Measurements from ENCODE around the gene ATP5MC3.
A peak's percentile ranks its signal among the peaks of the same experiment; 100 is the strongest.

Gene ATP5MC3

GRCh38 chr2:175167792-175168563 is 13.5 kb downstream of the ATP5MC3 start, which contains the start of gene ATF2:
Gene ATF2, minus strand, starts transcription at chr2:175168203. Its CDS starts 31,760 bp downstream, at chr2:175136443.
- peak; percentile 99 for DNase-seq

DNA sequence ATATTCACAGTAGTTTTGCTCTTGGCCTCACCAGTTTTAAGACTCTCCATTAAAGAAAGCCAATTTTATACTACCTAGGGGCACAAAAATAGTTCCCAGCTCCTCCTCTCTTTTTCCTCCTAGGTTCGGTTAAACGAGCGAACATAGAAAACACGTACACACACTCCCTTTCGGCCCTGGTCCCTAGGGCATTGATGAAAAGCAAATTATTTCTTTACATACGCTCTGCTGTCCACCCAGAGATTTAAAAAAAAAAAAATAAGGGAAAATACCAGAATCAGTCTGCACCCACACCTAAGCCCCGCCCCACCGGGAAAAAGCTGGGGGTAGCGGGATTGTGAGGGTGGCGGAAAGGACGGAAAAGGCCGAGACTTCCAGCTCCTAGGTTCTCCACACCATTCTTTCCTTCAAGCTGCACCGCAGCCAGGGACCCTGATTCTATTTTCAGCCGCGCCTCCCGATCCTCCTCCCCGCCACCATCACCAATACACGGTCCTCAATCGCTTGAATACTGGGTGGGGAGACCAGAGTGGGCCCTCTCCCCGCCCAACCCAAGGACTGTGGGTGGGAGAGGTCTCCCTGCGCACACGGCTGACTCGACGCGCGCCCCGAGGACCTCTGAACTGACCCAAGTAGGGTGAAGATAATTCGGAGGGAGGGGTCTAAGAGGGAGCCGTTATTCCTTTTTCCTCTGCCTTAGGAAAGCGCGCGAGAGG is 14.3 kb downstream of the ATP5MC3 start:
- DNase-seq, result no peak

DNA sequence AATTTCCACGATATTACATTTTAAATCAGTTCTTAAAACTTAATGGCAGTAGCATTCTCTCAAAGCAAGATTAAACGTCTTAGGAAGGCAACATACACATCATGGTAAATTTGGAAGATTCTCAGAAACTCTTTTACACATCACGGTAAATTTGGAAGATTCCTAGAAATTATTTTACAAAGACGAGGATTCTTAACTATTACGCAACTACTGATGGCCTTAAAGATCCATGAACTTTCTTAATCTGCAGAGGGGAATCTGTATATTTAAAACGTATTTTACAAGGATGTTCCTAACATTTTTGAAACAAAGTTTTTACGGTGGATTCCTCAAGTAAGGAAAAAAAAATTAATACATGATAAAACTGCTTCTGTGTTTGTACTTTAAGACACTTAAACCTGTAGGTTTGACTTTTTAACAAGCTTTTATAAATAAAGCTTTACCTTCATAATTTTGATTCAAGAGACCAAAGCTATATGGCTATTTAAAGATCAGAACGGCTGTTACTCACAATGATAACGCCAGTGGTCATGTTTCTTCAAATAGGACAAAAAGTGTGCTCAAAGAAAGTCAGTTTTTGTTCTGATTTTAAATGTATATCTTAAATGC is 15.2 kb downstream of the ATP5MC3 start:
- DNase-seq, result no peak

GRCh38 chr2:175164235-175164634 is 17.3 kb downstream of the ATP5MC3 start:
- no peak for DNase-seq

- no peak for DNase-seq
Measured at GRCh38 chr2:175158894-175159293, 22.6 kb downstream of the ATP5MC3 start.

- no peak for DNase-seq
Measured at GRCh38 chr2:175156534-175156933, 25.0 kb downstream of the ATP5MC3 start.

GRCh38 chr2:175154661-175155082 is 26.8 kb downstream of the ATP5MC3 start:
- DNase-seq, result no peak

- no peak for DNase-seq
Measured at GRCh38 chr2:175152242-175152641, 29.3 kb downstream of the ATP5MC3 start.

DNA sequence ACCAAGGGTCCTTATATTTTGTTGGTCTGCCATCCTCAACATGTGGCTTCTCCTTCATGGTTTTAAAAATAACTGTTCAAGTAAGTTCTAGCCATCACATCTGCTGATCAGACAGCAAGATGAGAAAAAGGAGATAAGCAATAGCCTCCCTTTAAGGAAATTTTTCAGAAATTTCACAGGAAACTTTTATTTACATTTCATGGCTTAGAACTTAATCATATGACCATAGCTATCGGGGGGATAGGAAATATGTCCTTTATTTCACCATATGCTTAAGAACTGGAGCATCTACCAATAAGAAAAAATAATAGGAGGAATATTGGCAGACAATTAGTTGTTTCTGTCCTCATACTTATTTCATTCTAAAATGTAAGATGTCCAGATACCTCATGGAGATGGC is 29.7 kb downstream of the ATP5MC3 start:
- no peak for DNase-seq

GRCh38 chr2:175147186-175147585 is 34.3 kb downstream of the ATP5MC3 start:
- no peak for DNase-seq

DNA sequence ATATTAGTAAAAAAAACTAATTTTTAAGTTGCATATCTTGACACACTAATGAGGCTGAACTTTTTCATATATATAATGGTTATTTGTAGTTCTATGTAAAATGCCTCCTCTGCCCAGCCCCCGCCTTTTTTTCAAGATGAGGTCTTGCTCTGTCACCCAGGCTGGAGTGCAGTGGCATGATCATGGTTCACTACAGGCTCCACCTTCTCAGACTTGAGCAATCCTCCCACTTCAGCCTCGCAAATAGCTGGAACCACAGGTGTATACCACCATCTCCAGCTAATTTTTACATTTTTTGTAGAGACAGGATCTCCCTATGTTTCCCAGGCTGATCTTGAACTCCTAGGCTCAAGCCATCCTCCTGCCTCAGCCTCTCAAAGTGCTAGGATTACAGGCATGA is 37.8 kb downstream of the ATP5MC3 start:
- DNase-seq, result no peak

DNA sequence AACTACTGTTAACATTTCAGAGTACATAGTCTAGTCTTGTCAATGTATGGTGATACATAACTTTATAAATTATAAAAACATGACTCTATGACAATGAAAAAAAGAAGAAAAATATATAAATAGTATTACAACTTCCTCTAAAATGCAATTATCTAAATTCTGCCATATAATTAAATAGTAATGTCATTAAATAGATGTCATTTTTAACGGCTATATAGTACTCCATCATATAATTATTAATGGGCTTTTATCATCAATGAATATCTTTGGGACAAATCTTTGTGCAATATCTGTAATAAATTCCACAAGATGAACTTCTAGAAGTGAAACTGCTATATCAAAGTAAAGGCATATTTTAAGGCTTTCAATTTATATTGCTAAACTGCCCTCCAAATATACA is 38.3 kb downstream of the ATP5MC3 start:
- no peak for DNase-seq

GRCh38 chr2:175140332-175140731 is 41.2 kb downstream of the ATP5MC3 start:
- no peak for DNase-seq

GRCh38 chr2:175137793-175138192 is 43.7 kb downstream of the ATP5MC3 start:
- DNase-seq, result no peak

DNA sequence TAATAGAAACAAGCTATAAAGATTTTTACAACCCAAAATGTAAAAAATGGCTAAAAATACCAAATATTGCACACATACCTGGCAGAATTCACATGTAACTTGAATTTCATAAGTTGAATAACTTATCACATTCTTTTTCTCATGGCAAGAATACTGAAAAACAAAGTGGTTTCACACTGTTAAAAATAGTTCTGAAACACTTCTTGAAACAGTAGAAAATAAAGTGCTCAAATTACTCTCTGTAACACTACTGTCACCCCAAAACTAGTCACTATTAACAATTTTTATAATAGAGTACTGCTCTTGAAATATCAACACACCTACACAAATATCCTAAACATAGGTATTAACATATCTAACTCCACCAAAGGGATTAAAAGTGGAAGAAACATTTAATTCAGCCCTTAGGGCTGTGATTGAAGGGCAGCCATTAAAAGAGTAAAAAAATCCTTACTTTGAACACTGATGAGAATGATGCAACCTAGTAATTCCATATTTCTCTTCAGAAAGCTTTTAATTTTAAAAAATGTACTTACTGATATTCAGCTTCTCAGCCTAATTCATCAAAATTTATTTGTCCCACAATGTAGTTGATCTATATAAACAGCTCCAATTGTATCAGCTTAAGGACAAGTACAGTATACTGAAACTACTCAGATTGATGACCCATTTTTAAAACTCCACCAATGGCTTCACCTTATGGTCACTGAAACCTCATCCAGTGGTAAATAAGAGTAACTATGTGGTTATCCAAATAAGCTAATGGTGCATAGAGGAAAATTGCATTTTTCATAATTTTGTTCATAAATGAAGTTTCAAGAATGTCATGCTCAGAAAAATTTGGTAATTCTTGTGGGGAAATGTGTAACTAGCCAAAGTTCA is 44.9 kb downstream of the ATP5MC3 start:
- DNase-seq, result no peak

GRCh38 chr2:175135862-175136261 is 45.6 kb downstream of the ATP5MC3 start:
- DNase-seq, result no peak

GRCh38 chr2:175135177-175135576 is 46.3 kb downstream of the ATP5MC3 start:
- DNase-seq, result no peak

DNA sequence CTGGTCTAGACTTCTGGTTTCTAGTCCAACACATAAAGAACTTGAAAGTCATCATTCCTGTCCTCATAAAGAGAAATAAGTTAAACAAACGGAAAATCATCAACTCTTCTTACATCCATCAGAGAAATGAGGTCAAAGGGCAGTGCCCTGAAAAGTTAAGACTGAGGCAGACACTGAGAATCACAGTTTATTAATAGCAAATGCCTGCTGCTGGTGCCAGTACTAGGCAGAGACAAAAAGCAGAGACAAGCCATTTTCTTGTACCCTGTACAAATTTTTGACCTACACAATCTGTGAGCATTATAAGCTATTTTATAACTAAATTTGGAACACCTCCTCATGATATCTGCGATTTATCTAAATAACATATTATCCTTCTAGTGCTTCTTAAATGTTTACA is 50.3 kb downstream of the ATP5MC3 start:
- DNase-seq, result no peak

DNA sequence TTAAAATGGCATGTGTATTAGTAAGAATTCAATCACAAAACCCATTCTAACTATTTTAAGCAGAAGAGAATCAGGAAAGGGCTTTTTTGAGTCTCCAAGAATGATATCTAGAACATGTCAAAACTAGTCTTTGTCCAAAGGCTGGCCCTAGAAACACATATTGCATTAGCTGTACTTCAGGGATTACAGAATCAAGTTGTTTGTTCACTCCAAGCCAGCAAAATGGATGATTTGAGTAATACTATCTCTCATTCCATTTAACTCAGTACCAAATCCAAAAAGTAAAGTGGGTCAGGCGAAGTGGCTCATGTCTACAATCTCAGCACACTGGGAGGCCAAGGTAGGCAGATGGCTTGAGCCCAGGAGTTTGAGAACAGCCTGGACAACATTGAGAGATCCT is 54.8 kb downstream of the ATP5MC3 start:
- DNase-seq, result no peak

Data from right hindlimb (tissue), 1 donor.